ENCODE results near the gene ZNF654.
"Not testable (repeated sequence)": the region's sequence is repeated elsewhere in the genome, so short reads cannot be mapped to it uniquely, and the experiment has no call there.

ZNF654 gene

GRCh38 chr3:88075072-88075471 lies 16.0 kb downstream of the ZNF654 start:
- DNase-seq, result no peak

- DNase-seq, result no peak
Measured at GRCh38 chr3:88075497-88075896, 16.4 kb downstream of the ZNF654 start.

GRCh38 chr3:88076712-88077111 lies 17.7 kb downstream of the ZNF654 start:
- DNase-seq, result no peak

- no peak for DNase-seq
Measured at GRCh38 chr3:88078932-88079331, 19.9 kb downstream of the ZNF654 start.

- no peak for DNase-seq
Measured at GRCh38 chr3:88082854-88083253, 23.8 kb downstream of the ZNF654 start.

- DNase-seq, result no peak
Measured at GRCh38 chr3:88084097-88084501, 25.0 kb downstream of the ZNF654 start.

GRCh38 chr3:88090681-88091080 lies 31.6 kb downstream of the ZNF654 start:
- no peak for DNase-seq

- no peak for DNase-seq
Measured at GRCh38 chr3:88092270-88092669, 33.2 kb downstream of the ZNF654 start.

- DNase-seq, result no peak
Measured at GRCh38 chr3:88093266-88093665, 34.2 kb downstream of the ZNF654 start.

GRCh38 chr3:88101142-88101541 lies 42.1 kb downstream of the ZNF654 start:
- DNase-seq, result no peak

GRCh38 chr3:88105325-88105724 lies 46.3 kb downstream of the ZNF654 start:
- no peak for DNase-seq

GRCh38 chr3:88112289-88112688 lies 53.2 kb downstream of the ZNF654 start:
- DNase-seq, result no peak

- DNase-seq, result peak; percentile 80
Measured at GRCh38 chr3:88113311-88114162, 54.5 kb downstream of the ZNF654 start.

GRCh38 chr3:88114878-88115549 lies 56.0 kb downstream of the ZNF654 start:
- DNase-seq, result no peak

GRCh38 chr3:88117683-88118082 lies 58.6 kb downstream of the ZNF654 start:
- no peak for DNase-seq

GRCh38 chr3:88118603-88119002 lies 59.5 kb downstream of the ZNF654 start:
- not testable (repeated sequence) for DNase-seq

GRCh38 chr3:88123526-88123925 lies 64.5 kb downstream of the ZNF654 start:
- DNase-seq, result no peak

- no peak for DNase-seq
Measured at GRCh38 chr3:88131695-88132094, 72.6 kb downstream of the ZNF654 start.

GRCh38 chr3:88132894-88133293 lies 73.8 kb downstream of the ZNF654 start:
- no peak for DNase-seq

GRCh38 chr3:88133711-88134263 lies 74.7 kb downstream of the ZNF654 start:
- no peak for DNase-seq

- DNase-seq, result no peak
Measured at GRCh38 chr3:88137836-88138235, 78.8 kb downstream of the ZNF654 start.

GRCh38 chr3:88141458-88142083 lies 82.5 kb downstream of the ZNF654 start:
- DNase-seq, result no peak

- no peak for DNase-seq
Measured at GRCh38 chr3:88142094-88142624, 83.1 kb downstream of the ZNF654 start.
